ENCODE measurements around the gene CST6. TPM values are rescaled to one million over a fixed set of nuclear protein-coding genes. Genes with fewer than 3 reads are reported as not detected.

The CST6 gene
- total and polyA plus RNA-seq, 2 of the 13 experiments (the other 11 are each of a cell fraction or from before 2014, with no cell fraction given) = not detected

- TF ChIP-seq ZUFSP (CRISPR knock-in tag; IDR thresholded peaks at IDR 0.05; ENCODE audit: borderline replicate concordance) (no peak), ZKSCAN8 (CRISPR knock-in tag; IDR thresholded peaks at IDR 0.05; ENCODE audit: borderline replicate concordance) (peak; percentile 57; the same call in 1 of the 2 replicates), ZNF781 (CRISPR knock-in tag; IDR thresholded peaks at IDR 0.05; ENCODE audit: borderline replicate concordance, not compliant biosample characterization) (peak; percentile 66), THAP11 (CRISPR knock-in tag; IDR thresholded peaks at IDR 0.05) (peak; percentile 99), ZNF530 (CRISPR knock-in tag; IDR thresholded peaks at IDR 0.05; ENCODE audit: low read depth) (no peak), GPN1 (CRISPR knock-in tag; IDR thresholded peaks at IDR 0.05; ENCODE audit: borderline replicate concordance) (no peak; the same call in 1 of the 2 replicates), ATF1 (CRISPR knock-in tag; IDR thresholded peaks at IDR 0.05) (peak; percentile 83), GATAD1 (CRISPR knock-in tag; IDR thresholded peaks at IDR 0.05) (peak; percentile 96), NR2F2 (IDR thresholded peaks at IDR 0.05; ENCODE audit: borderline replicate concordance, low read depth) (no peak), PBX3 (CRISPR knock-in tag; IDR thresholded peaks at IDR 0.05; ENCODE audit: borderline replicate concordance) (no peak), FOXO4 (CRISPR knock-in tag; conservative IDR thresholded peaks at IDR 0.05) (no peak), SRSF4 (IDR thresholded peaks at IDR 0.05; ENCODE audit: low read depth, low read length, poor library complexity, severe bottlenecking) (no peak), RFXANK (CRISPR knock-in tag; IDR thresholded peaks at IDR 0.05) (0 out of 2 replicates have a peak, but pooled peaks have one; percentile 40), MEIS2 (CRISPR knock-in tag; IDR thresholded peaks at IDR 0.05) (no peak; the same call in 1 of the 2 replicates), MBD4 (IDR thresholded peaks at IDR 0.05; ENCODE audit: borderline replicate concordance, low read length) (no peak), JARID2 (CRISPR knock-in tag; IDR thresholded peaks at IDR 0.05; ENCODE audit: insufficient replicate concordance) (no peak)
- TF ChIP-seq, protein P1, sequence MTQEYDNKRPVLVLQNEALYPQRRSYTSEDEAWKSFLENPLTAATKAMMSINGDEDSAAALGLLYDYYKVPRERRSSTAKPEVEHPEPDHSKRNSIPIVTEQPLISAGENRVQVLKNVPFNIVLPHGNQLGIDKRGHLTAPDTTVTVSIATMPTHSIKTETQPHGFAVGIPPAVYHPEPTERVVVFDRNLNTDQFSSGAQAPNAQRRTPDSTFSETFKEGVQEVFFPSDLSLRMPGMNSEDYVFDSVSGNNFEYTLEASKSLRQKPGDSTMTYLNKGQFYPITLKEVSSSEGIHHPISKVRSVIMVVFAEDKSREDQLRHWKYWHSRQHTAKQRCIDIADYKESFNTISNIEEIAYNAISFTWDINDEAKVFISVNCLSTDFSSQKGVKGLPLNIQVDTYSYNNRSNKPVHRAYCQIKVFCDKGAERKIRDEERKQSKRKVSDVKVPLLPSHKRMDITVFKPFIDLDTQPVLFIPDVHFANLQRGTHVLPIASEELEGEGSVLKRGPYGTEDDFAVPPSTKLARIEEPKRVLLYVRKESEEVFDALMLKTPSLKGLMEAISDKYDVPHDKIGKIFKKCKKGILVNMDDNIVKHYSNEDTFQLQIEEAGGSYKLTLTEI (CRISPR knock-in tag; conservative IDR thresholded peaks at IDR 0.05) = no peak
- TF ChIP-seq, protein P2, sequence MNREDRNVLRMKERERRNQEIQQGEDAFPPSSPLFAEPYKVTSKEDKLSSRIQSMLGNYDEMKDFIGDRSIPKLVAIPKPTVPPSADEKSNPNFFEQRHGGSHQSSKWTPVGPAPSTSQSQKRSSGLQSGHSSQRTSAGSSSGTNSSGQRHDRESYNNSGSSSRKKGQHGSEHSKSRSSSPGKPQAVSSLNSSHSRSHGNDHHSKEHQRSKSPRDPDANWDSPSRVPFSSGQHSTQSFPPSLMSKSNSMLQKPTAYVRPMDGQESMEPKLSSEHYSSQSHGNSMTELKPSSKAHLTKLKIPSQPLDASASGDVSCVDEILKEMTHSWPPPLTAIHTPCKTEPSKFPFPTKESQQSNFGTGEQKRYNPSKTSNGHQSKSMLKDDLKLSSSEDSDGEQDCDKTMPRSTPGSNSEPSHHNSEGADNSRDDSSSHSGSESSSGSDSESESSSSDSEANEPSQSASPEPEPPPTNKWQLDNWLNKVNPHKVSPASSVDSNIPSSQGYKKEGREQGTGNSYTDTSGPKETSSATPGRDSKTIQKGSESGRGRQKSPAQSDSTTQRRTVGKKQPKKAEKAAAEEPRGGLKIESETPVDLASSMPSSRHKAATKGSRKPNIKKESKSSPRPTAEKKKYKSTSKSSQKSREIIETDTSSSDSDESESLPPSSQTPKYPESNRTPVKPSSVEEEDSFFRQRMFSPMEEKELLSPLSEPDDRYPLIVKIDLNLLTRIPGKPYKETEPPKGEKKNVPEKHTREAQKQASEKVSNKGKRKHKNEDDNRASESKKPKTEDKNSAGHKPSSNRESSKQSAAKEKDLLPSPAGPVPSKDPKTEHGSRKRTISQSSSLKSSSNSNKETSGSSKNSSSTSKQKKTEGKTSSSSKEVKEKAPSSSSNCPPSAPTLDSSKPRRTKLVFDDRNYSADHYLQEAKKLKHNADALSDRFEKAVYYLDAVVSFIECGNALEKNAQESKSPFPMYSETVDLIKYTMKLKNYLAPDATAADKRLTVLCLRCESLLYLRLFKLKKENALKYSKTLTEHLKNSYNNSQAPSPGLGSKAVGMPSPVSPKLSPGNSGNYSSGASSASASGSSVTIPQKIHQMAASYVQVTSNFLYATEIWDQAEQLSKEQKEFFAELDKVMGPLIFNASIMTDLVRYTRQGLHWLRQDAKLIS (CRISPR knock-in tag; IDR thresholded peaks at IDR 0.05) = no peak
These were observed 40.2 kb downstream of the CST6 start, which contains the start of gene SF3B2 (continued) for GRCh38 chr11:66051766-66052663.

Data from HepG2 (cell line).